ENCODE results near the gene MRPL34.

DNA sequence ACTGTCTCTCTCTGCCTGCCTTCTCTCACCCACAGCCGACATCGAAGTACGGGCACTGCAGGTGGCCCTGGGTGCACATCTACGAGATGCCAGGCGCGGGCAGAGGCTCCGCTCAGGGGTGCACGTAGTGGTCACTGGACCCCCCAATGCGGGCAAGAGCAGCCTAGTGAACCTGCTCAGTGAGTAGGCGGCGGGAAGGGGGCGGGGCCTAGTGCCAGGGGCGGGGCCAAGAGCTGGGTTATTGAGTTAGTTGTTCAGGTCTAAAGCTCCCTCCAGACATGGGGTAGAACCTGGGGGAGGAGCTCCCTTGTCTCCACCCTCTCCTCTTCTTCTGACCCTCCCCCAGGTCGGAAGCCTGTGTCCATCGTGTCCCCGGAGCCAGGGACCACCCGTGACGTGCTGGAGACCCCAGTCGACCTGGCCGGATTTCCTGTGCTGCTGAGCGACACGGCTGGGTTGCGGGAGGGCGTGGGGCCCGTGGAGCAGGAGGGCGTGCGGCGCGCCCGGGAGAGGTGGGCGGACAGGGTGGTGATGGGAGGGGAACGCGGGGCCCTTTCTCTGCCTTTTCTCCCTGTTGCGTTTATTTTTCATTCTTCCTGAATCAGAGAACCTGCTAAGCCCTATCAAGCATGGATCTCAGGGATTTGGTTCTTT, 33.5 kb downstream of the MRPL34 start:
- TF ChIP-seq EZH2 (optimal IDR thresholded peaks at IDR 0.05; ENCODE audit: low read depth, low read length), result no peak
- TF ChIP-seq, protein P1, sequence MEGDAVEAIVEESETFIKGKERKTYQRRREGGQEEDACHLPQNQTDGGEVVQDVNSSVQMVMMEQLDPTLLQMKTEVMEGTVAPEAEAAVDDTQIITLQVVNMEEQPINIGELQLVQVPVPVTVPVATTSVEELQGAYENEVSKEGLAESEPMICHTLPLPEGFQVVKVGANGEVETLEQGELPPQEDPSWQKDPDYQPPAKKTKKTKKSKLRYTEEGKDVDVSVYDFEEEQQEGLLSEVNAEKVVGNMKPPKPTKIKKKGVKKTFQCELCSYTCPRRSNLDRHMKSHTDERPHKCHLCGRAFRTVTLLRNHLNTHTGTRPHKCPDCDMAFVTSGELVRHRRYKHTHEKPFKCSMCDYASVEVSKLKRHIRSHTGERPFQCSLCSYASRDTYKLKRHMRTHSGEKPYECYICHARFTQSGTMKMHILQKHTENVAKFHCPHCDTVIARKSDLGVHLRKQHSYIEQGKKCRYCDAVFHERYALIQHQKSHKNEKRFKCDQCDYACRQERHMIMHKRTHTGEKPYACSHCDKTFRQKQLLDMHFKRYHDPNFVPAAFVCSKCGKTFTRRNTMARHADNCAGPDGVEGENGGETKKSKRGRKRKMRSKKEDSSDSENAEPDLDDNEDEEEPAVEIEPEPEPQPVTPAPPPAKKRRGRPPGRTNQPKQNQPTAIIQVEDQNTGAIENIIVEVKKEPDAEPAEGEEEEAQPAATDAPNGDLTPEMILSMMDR (IDR thresholded peaks at IDR 0.05; ENCODE audit: low read length), result no peak
- TF ChIP-seq EZH2phosphoT487 (IDR thresholded peaks at IDR 0.05; ENCODE audit: low read length), result no peak

Data from MM.1S (cell line).